K562 (cell line): ENCODE measurements around the gene CPHXL2. TPM values are rescaled to one million over a fixed set of nuclear protein-coding genes. Genes with fewer than 3 reads are reported as not detected.

Source experiments
- FOXA1 ChIP-seq: fragments of 450-650 bp; IDR thresholded peaks from 2 replicates; pipeline ENCODE4 v1.6.1; 2016; ENCODE audit warnings: mild to moderate bottlenecking, borderline replicate concordance
- FOXJ3 ChIP-seq: sonication (generic); formaldehyde crosslinking; IDR thresholded peaks from 2 replicates; pipeline ENCODE4 v1.4.0; 2020; ENCODE audit warnings: mild to moderate bottlenecking, missing genetic modification reagents
- GATAD2A ChIP-seq: fragments of 450-650 bp; IDR thresholded peaks from 2 replicates; pipeline ENCODE4 v1.6.1; 2017
- MCM3 ChIP-seq: fragments of 450-650 bp; IDR thresholded peaks from 2 replicates; pipeline ENCODE4 v1.6.1; 2016
- RAD51 ChIP-seq: fragments of 450-650 bp; IDR thresholded peaks from 2 replicates; pipeline ENCODE4 v1.7.1; 2016; ENCODE audit warnings: low read depth, mild to moderate bottlenecking, borderline replicate concordance
- RB1 ChIP-seq: fragments of 450-650 bp; IDR thresholded peaks from 2 replicates; pipeline ENCODE4 v1.6.1; 2017; ENCODE audit warnings: low read depth, mild to moderate bottlenecking
- SIN3A ChIP-seq, 2 experiments: fragments of 150-350 bp in 1 of 2; IDR thresholded peaks; 2 replicates each; pipeline ENCODE4 v1.6.1; 2011 to 2016; ENCODE audit warnings: borderline replicate concordance in 2 of 2, low read depth in 2 of 2, low read length in 2 of 2, mild to moderate bottlenecking in 2 of 2, moderate library complexity in 2 of 2; ENCODE audit not compliant: control insufficient read depth in 1 of 2
- SLC30A9 ChIP-seq: fragments of 250-450 bp; sonication (Bioruptor Pico); IDR thresholded peaks from 2 replicates; pipeline ENCODE4 v1.8.0; 2022; ENCODE audit warnings: mild to moderate bottlenecking, moderate library complexity
- ZNF197 ChIP-seq: fragments of 200-800 bp; sonication (Bioruptor generic); IDR thresholded peaks from 2 replicates; pipeline ENCODE4 v1.6.1; 2016; ENCODE audit warnings: low read depth, missing genetic modification characterization, missing compliant biosample characterization
- ZNF589 ChIP-seq: fragments of 200-800 bp; sonication (Bioruptor generic); IDR thresholded peaks from 2 replicates; pipeline ENCODE4 v1.6.1; 2016; ENCODE audit warnings: low read depth, missing genetic modification characterization, missing compliant biosample characterization
- ZNF644 ChIP-seq: fragments of 200-800 bp; sonication (Bioruptor generic); IDR thresholded peaks from 2 replicates; pipeline ENCODE4 v1.6.1; 2016; ENCODE audit warnings: low read depth, missing genetic modification characterization, missing compliant biosample characterization
- ZNF778 ChIP-seq: fragments of 450-650 bp; formaldehyde crosslinking; IDR thresholded peaks from 2 replicates; pipeline ENCODE4 v1.4.0; 2020; ENCODE audit warnings: mild to moderate bottlenecking, moderate library complexity
- polyA plus RNA-seq, 8 experiments: library from polyadenylated mRNA; depleted of rRNA in 4 of 8; stranded (reverse) in 5 of 8; unstranded in 3 of 8; fragments of >200 nt; fragmentation: Nextera tagmentation in 2 of 8; fragmentation: Illumina TruSeq in 1 of 8; extraction: Ambion mirVana in 2 of 8; extraction: Trizol in 1 of 8; gene quantifications; 2 replicates each; pipeline versions ENCODE4 v1.2.1 to v1.2.3, GENCODE V29; 2011 to 2014; ENCODE audit warnings: inconsistent platforms in 1 of 8, missing spikeins in 1 of 8
- total RNA-seq, 7 experiments: library from RNA; depleted of rRNA in 6 of 7; stranded (reverse); fragments of >200 nt in 6 of 7; fragmentation: Illumina TruSeq in 2 of 7; extraction: Trizol in 2 of 7; gene quantifications; 2 replicates each; pipeline versions ENCODE4 v1.2.1 to v1.2.3, GENCODE V29; 2011 to 2021; ENCODE audit warnings: low replicate concordance in 1 of 7
- TF ChIP-seq, protein P1 (sequence below): IDR thresholded peaks from 2 replicates; pipeline ENCODE4 v1.6.1; 2011; ENCODE audit warnings: borderline replicate concordance, low read depth, mild to moderate bottlenecking, moderate library complexity, low read length; ENCODE audit not compliant: insufficient read depth, poor library complexity, severe bottlenecking
- TF ChIP-seq, protein P2 (sequence below): fragments of 450-650 bp; IDR thresholded peaks from 2 replicates; pipeline ENCODE4 v1.6.1; 2018; ENCODE audit not compliant: partially characterized antibody
- TF ChIP-seq, protein P3 (sequence below): IDR thresholded peaks from 3 replicates; pipeline ENCODE4 v1.6.1; 2011; ENCODE audit warnings: borderline replicate concordance, mild to moderate bottlenecking, moderate library complexity; ENCODE audit not compliant: insufficient read length; ENCODE audit errors: extremely low read depth
- TF ChIP-seq, protein P4 (sequence below): fragments of 450-650 bp; IDR thresholded peaks from 2 replicates; pipeline ENCODE4 v1.6.1; 2017; ENCODE audit warnings: antibody characterized with exemption

CPHXL2 gene
- total and polyA plus RNA-seq, 9 of the 15 experiments (the other 6 are each of a cell fraction or from before 2014, with no cell fraction given): not detected

DNA sequence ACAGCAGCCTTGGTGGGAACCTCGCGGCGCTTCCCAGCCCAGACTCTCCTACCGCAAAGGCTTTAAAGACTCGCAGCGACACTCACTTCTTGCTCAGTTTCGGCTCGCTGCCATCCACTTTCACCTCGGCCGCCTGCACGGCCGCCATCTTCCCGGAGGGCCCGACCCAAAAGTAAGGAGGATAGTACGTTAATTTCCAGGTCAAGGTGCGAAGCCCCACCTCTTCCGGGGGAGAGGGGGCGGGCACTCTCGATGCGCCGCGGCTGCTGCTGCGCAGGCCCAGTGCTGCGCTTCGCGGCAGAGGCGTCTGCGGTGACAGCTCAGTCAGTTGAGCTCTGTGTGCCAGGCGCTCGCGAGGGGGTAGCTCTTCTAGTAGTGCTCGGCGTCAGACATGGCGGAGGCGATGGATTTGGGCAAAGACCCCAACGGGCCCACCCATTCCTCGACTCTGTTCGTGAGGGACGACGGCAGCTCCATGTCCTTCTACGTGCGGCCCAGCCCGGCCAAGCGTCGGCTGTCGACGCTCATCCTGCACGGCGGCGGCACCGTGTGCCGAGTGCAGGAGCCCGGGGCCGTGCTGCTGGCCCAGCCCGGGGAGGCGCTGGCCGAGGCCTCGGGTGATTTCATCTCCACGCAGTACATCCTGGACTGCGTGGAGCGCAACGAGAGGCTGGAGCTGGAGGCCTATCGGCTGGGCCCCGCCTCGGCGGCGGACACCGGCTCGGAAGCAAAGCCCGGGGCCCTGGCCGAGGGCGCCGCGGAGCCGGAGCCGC, 29.1 kb downstream of the CPHXL2 start, which contains the start of the genes KARS1 and TERF2IP (continued):
- TF ChIP-seq, protein P1, sequence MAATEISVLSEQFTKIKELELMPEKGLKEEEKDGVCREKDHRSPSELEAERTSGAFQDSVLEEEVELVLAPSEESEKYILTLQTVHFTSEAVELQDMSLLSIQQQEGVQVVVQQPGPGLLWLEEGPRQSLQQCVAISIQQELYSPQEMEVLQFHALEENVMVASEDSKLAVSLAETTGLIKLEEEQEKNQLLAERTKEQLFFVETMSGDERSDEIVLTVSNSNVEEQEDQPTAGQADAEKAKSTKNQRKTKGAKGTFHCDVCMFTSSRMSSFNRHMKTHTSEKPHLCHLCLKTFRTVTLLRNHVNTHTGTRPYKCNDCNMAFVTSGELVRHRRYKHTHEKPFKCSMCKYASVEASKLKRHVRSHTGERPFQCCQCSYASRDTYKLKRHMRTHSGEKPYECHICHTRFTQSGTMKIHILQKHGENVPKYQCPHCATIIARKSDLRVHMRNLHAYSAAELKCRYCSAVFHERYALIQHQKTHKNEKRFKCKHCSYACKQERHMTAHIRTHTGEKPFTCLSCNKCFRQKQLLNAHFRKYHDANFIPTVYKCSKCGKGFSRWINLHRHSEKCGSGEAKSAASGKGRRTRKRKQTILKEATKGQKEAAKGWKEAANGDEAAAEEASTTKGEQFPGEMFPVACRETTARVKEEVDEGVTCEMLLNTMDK: no peak
- TF ChIP-seq GATAD2A (no peak), ZNF644 (no peak), ZNF589 (CRISPR knock-in tag) (no peak), RAD51 (no peak), ZNF778 (no peak), FOXA1 (no peak), MCM3 (no peak), SIN3A (IDR thresholded peaks at IDR 0.05; ENCODE audit: borderline replicate concordance in 2 of 2, control insufficient read depth in 1 of 2, low read depth in 2 of 2, low read length in 2 of 2) (peak; percentile 80 to 84; a peak in 2 of 4 replicates), ZNF197 (CRISPR knock-in tag) (no peak), SLC30A9 (CRISPR knock-in tag) (no peak), FOXJ3 (CRISPR knock-in tag) (no peak), RB1 (peak; percentile 45; the same call in 1 of the 2 replicates)
- TF ChIP-seq, protein P2, sequence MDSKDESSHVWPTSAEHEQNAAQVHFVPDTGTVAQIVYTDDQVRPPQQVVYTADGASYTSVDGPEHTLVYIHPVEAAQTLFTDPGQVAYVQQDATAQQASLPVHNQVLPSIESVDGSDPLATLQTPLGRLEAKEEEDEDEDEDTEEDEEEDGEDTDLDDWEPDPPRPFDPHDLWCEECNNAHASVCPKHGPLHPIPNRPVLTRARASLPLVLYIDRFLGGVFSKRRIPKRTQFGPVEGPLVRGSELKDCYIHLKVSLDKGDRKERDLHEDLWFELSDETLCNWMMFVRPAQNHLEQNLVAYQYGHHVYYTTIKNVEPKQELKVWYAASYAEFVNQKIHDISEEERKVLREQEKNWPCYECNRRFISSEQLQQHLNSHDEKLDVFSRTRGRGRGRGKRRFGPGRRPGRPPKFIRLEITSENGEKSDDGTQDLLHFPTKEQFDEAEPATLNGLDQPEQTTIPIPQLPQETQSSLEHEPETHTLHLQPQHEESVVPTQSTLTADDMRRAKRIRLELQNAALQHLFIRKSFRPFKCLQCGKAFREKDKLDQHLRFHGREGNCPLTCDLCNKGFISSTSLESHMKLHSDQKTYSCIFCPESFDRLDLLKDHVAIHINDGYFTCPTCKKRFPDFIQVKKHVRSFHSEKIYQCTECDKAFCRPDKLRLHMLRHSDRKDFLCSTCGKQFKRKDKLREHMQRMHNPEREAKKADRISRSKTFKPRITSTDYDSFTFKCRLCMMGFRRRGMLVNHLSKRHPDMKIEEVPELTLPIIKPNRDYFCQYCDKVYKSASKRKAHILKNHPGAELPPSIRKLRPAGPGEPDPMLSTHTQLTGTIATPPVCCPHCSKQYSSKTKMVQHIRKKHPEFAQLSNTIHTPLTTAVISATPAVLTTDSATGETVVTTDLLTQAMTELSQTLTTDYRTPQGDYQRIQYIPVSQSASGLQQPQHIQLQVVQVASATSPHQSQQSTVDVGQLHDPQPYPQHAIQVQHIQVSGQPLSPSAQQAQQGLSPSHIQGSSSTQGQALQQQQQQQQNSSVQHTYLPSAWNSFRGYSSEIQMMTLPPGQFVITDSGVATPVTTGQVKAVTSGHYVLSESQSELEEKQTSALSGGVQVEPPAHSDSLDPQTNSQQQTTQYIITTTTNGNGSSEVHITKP: no peak
- TF ChIP-seq, protein P3, sequence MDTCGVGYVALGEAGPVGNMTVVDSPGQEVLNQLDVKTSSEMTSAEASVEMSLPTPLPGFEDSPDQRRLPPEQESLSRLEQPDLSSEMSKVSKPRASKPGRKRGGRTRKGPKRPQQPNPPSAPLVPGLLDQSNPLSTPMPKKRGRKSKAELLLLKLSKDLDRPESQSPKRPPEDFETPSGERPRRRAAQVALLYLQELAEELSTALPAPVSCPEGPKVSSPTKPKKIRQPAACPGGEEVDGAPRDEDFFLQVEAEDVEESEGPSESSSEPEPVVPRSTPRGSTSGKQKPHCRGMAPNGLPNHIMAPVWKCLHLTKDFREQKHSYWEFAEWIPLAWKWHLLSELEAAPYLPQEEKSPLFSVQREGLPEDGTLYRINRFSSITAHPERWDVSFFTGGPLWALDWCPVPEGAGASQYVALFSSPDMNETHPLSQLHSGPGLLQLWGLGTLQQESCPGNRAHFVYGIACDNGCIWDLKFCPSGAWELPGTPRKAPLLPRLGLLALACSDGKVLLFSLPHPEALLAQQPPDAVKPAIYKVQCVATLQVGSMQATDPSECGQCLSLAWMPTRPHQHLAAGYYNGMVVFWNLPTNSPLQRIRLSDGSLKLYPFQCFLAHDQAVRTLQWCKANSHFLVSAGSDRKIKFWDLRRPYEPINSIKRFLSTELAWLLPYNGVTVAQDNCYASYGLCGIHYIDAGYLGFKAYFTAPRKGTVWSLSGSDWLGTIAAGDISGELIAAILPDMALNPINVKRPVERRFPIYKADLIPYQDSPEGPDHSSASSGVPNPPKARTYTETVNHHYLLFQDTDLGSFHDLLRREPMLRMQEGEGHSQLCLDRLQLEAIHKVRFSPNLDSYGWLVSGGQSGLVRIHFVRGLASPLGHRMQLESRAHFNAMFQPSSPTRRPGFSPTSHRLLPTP: no peak
- TF ChIP-seq, protein P4, sequence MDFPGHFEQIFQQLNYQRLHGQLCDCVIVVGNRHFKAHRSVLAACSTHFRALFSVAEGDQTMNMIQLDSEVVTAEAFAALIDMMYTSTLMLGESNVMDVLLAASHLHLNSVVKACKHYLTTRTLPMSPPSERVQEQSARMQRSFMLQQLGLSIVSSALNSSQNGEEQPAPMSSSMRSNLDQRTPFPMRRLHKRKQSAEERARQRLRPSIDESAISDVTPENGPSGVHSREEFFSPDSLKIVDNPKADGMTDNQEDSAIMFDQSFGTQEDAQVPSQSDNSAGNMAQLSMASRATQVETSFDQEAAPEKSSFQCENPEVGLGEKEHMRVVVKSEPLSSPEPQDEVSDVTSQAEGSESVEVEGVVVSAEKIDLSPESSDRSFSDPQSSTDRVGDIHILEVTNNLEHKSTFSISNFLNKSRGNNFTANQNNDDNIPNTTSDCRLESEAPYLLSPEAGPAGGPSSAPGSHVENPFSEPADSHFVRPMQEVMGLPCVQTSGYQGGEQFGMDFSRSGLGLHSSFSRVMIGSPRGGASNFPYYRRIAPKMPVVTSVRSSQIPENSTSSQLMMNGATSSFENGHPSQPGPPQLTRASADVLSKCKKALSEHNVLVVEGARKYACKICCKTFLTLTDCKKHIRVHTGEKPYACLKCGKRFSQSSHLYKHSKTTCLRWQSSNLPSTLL: no peak
